Activated B cell treated with CpG ODN at 0.5 μM for 24 hours (primary cell): ENCODE data around the gene IFRD2. TPM values are rescaled to one million over a fixed set of nuclear protein-coding genes. Genes with fewer than 3 reads are reported as not detected.

Source experiments
- ATAC-seq: fragments of 200-7000 bp; cut with Tn5 transposase; one replicate; pipeline ENCODE4 v1.10.0; 2021; ENCODE audit warnings: low read depth, mild to moderate bottlenecking, moderate library complexity
- CTCF ChIA-PET: fragments of 350-600 bp; sonication (Branson Sonifier 250); formaldehyde crosslinking; loops from one replicate; lab custom pipeline; 2021; ENCODE audit warnings: antibody characterized with exemption; lab: Charles Lee
- POLR2A ChIA-PET: fragments of 350-600 bp; sonication (Branson Sonifier 250); formaldehyde crosslinking; loops from one replicate; lab custom pipeline; 2021; ENCODE audit warnings: antibody characterized with exemption; lab: Charles Lee
- DNase-seq: peaks from one replicate; pipeline ENCODE4 v3.0.0; 2022
- H3K27ac Mint-ChIP-seq: one replicate; pipeline ENCODE4 v1.8.0; 2020; ENCODE audit warnings: mixed read lengths
- H3K27me3 Mint-ChIP-seq: one replicate; pipeline ENCODE4 v1.8.0; 2021; ENCODE audit warnings: mixed read lengths
- H3K36me3 Mint-ChIP-seq: one replicate; pipeline ENCODE4 v1.8.0; 2021; ENCODE audit warnings: low read depth, mixed read lengths
- H3K4me1 Mint-ChIP-seq: one replicate; pipeline ENCODE4 v1.8.0; 2021; ENCODE audit warnings: mixed read lengths
- H3K4me3 Mint-ChIP-seq: one replicate; pipeline ENCODE4 v1.8.0; 2020; ENCODE audit warnings: mild to moderate bottlenecking, mixed read lengths
- H3K9me3 Mint-ChIP-seq: one replicate; pipeline ENCODE4 v1.8.0; 2020; ENCODE audit warnings: mixed read lengths
- intact Hi-C: fragments of 100-400 bp; cut with micrococcal nuclease; formaldehyde crosslinking; loops from one replicate; pipeline ENCODE4 v1.15.1; 2024
- total RNA-seq: library from RNA; stranded (reverse); gene quantifications from 2 replicates; pipeline ENCODE4 v1.2.3, GENCODE V29; 2022
- TF ChIP-seq, protein P1 (sequence below): fragments of 200-600 bp; IDR thresholded peaks from one replicate; pipeline ENCODE4 v1.8.0; 2022; ENCODE audit warnings: antibody characterized with exemption, mild to moderate bottlenecking

IFRD2 gene
- total RNA-seq, 1 donor from 2014 or later: 105 TPM

DNA sequence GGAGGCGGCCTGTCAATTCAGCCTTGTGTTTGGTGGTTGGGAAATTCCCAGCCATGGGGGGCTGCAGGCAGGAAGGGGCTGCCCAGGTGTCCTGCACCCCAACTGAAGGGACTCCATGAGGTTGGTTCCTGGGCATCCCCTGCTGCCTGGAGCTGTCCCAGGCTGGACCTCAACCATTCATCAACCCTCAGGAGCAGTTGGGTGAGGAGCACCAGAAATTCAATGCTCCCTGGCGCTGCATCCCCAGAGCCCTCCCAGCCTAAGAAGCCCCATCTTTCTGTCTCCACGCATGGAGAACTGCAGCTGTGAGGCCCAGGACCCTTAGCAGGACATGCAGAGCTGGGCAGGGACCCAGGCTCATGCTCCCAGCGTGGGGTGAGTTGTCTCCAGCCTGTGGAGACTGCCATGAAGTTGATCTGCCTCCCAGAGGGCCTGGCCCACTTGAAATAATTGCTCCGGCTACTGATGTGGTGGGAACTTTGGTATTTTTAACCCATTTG is 31.2 kb downstream of the IFRD2 start:
- Mint-ChIP-seq H3K27ac (no peak overlapping the region), H3K27me3 (peaks cover 3% of the 10 kb centered on the region), H3K4me1 (peaks cover 7% of the 10 kb centered on the region), H3K4me3 (peak overlapping the region; percentile 73), H3K9me3 (no peaks in the 10 kb centered on the region), H3K36me3 (peaks cover 31% of the 10 kb centered on the region)
- no peak for ATAC-seq
- CTCF ChIA-PET: interaction anchor here (1.5 to 4.4 kb wide), 2 partner anchors 13 to 281 kb away, joined by 4 to 34 read pairs; no protein-coding TSS in a partner anchor
- POLR2A ChIA-PET: interaction anchor here (0.5 to 2.0 kb wide), 2 partner anchors 25 to 783 kb away, joined by 10 to 13 read pairs; partner anchors contain the start of gene GNAI2
- intact Hi-C loops: loop anchor here (1.0 kb wide), 6 partner anchors 12 to 67 kb away; partner anchors contain the start of gene IFRD2
- no peak for DNase-seq
- TF ChIP-seq, protein P1, sequence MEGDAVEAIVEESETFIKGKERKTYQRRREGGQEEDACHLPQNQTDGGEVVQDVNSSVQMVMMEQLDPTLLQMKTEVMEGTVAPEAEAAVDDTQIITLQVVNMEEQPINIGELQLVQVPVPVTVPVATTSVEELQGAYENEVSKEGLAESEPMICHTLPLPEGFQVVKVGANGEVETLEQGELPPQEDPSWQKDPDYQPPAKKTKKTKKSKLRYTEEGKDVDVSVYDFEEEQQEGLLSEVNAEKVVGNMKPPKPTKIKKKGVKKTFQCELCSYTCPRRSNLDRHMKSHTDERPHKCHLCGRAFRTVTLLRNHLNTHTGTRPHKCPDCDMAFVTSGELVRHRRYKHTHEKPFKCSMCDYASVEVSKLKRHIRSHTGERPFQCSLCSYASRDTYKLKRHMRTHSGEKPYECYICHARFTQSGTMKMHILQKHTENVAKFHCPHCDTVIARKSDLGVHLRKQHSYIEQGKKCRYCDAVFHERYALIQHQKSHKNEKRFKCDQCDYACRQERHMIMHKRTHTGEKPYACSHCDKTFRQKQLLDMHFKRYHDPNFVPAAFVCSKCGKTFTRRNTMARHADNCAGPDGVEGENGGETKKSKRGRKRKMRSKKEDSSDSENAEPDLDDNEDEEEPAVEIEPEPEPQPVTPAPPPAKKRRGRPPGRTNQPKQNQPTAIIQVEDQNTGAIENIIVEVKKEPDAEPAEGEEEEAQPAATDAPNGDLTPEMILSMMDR: no peak

DNA sequence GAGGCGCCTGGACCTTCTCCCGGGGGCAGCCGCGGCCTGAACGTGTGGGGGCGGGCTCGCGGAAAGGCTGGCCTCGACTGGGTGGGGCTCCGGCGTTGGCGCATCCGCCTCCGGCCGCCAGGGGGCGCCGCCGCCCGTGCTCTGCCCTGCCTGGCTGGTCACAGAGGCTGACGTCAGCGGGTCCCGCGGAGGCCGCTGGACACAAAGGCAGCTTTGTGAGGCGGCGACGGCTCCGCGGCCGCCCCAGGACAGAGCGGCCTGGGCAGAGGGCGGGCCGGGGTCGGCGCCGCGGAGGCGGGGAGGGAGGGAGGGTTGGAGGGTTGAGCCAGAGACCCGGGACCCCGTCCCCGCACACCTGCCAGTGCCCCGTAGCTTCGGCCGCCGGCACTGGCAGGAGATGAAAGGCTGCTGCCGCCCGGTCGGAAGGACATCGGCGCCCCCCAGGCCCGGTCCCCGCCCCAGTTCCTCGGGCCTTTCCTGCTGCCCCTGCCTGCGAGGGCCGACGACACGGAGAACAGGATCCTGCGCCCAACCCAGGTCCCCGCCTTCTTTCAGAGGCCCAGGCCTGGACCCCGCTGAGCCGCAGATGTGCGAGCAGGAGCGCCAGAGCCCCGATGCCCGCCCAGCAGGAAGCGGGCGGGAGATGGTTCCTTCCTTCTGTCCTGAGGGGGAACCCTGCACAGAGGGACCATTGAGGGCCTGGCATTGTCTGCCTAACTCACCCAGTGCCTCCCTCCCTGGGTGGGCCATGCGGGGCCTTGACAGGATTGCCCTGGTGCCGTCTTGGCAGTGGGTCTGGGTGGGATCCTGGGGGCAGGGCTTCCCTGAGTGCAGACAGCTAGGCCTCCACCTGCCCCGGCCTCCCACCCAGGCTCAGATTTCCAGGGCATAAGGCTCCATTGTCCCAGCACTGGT is 31.9 kb downstream of the IFRD2 start:
- peak; percentile 91 for DNase-seq
- H3K4me3 Mint-ChIP-seq: peak overlapping the region; percentile 73
- no peaks in the 10 kb centered on the region for H3K27me3 Mint-ChIP-seq
- ChIA-PET POLR2A (interaction anchor here (0.6 to 2.0 kb wide), 6 partner anchors 14 to 1585 kb away, joined by 3 to 12 read pairs (median 4); partner anchors contain the start of genes GNAI2 and IFRD2), CTCF (interaction anchor here (0.6 to 4.4 kb wide), 8 partner anchors 12 to 282 kb away, joined by 3 to 34 read pairs (median 4); partner anchors contain the start of genes HYAL3 and NAA80)
- H3K9me3 Mint-ChIP-seq: no peaks in the 10 kb centered on the region
- H3K36me3 Mint-ChIP-seq: peaks cover 34% of the 10 kb centered on the region
- peak; percentile 93 for ATAC-seq
- H3K27ac Mint-ChIP-seq: peak overlapping the region; percentile 50
- peaks cover 7% of the 10 kb centered on the region for H3K4me1 Mint-ChIP-seq
- TF ChIP-seq, protein P1: no peak
- intact Hi-C loops: loop anchor here (1.0 kb wide), 6 partner anchors 13 to 66 kb away; partner anchors contain the start of gene IFRD2

DNA sequence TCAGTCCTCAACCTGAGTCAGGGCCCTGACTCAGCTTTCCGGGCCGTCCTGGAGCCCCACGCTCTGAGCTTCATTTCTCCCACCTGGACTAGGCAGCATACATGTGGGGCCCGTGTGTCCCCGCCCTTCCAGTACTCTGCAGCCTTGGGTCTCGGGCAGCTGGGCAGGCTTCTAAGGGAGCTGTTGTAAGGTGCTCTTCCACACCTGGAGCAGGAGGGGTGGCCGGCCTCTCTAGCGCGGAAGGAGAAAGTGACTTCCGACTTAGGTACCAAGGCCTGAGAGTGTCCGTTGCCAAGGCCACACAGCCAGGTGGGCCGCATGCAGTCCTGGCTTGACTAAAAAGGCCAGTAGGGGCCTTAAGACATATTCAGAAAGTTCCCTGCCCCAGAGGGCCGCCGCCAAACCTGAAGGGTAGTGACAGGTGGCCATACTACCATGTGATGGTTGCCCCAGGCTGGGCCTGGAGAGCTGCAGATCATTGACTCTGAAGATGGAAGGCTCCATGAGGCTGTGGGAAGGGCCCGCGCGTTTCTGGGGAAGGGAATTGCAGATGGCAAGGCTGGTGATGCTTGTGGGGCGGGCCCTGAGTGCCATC is 32.7 kb downstream of the IFRD2 start:
- ChIA-PET POLR2A (interaction anchor here (0.6 to 2.0 kb wide), 8 partner anchors 13 to 1584 kb away, joined by 3 to 12 read pairs (median 4); partner anchors contain the start of genes GNAI2 and IFRD2), CTCF (interaction anchor here (0.6 to 4.4 kb wide), 7 partner anchors 11 to 77 kb away, joined by 3 to 34 read pairs (median 5); no protein-coding TSS in a partner anchor)
- H3K4me1 Mint-ChIP-seq: peaks cover 7% of the 10 kb centered on the region
- ATAC-seq (no peak), DNase-seq (no peak)
- no peaks in the 10 kb centered on the region for H3K9me3 Mint-ChIP-seq
- peak overlapping the region; percentile 50 for H3K27ac Mint-ChIP-seq
- no peaks in the 10 kb centered on the region for H3K27me3 Mint-ChIP-seq
- intact Hi-C loops: loop anchor here (1.0 kb wide), 6 partner anchors 13 to 65 kb away; partner anchors contain the start of gene IFRD2
- H3K4me3 Mint-ChIP-seq: peak overlapping the region; percentile 67
- H3K36me3 Mint-ChIP-seq: peaks cover 42% of the 10 kb centered on the region
- TF ChIP-seq, protein P1: no peak

DNA sequence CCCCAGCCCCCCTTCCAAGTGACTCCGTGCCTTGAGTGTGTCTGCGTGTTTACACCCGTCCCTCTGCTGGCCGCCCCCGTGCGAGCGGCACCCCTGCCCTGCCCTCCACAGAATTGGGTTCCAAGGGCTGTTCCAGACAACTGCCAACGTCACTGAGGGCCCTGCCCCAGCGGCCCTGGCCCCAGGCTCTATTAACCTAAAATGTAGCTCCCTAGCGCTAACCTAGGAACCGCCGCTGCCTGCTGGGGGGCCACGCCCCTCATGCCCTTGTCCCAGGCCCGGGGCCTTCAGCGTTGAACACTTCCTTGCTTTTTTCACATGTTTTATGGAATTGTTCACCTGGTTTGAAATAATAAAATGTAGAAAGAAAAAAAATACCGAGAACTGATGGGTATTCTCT is 33.2 kb downstream of the IFRD2 start:
- H3K4me1 Mint-ChIP-seq: peaks cover 7% of the 10 kb centered on the region
- TF ChIP-seq, protein P1: no peak
- ChIA-PET POLR2A (interaction anchor here (0.7 to 1.6 kb wide), 4 partner anchors 12 to 1818 kb away, joined by 3 to 8 read pairs (median 4); partner anchors contain the start of gene GNAI2), CTCF (interaction anchor here (1.3 to 4.4 kb wide), 5 partner anchors 11 to 78 kb away, joined by 3 to 34 read pairs (median 8); no protein-coding TSS in a partner anchor)
- H3K27ac Mint-ChIP-seq: no peak overlapping the region
- H3K4me3 Mint-ChIP-seq: no peak overlapping the region
- no peaks in the 10 kb centered on the region for H3K9me3 Mint-ChIP-seq
- DNase-seq (no peak), ATAC-seq (no peak)
- no peaks in the 10 kb centered on the region for H3K27me3 Mint-ChIP-seq
- H3K36me3 Mint-ChIP-seq: peaks cover 45% of the 10 kb centered on the region
- intact Hi-C loops: no loop called here
